Body of pancreas (tissue), 4 donors: ENCODE results near the gene EPB41L5.

Experiments
- POLR2A ChIP-seq, 3 donors: fragments of 450-650 bp; IDR thresholded peaks; one replicate each; pipeline ENCODE4 v1.6.1; 2016; ENCODE audit warnings: antibody characterized with exemption in 3 of 3, mild to moderate bottlenecking in 2 of 3
- TF ChIP-seq, protein P1 (sequence below), 7 experiments: fragments of 450-650 bp in 4 of 7; fragments of 200-600 bp in 3 of 7; sonication (generic) in 3 of 7; IDR thresholded peaks; one replicate each; pipeline ENCODE4 v1.5.1; 2016 to 2019; ENCODE audit warnings: antibody characterized with exemption in 7 of 7

DNA sequence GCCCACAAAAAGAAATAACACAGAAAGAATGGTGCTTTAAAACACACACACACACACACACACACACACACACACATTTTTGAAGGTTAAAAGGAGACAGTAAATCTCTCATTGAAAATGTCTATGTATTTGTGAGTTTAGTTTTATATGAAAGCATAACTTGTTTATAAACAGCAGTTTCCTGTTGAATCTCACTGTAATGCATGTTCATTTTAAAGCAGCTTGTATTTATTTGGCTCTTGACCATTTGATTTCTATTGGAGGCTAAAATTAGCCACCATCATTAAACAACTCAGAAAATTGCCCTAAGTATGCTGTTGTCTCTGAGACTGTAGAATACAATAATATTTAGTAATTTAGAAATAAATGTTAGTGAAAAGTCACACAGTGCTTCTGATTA lies 115.3 kb downstream of the EPB41L5 start:
- TF ChIP-seq, protein P1, sequence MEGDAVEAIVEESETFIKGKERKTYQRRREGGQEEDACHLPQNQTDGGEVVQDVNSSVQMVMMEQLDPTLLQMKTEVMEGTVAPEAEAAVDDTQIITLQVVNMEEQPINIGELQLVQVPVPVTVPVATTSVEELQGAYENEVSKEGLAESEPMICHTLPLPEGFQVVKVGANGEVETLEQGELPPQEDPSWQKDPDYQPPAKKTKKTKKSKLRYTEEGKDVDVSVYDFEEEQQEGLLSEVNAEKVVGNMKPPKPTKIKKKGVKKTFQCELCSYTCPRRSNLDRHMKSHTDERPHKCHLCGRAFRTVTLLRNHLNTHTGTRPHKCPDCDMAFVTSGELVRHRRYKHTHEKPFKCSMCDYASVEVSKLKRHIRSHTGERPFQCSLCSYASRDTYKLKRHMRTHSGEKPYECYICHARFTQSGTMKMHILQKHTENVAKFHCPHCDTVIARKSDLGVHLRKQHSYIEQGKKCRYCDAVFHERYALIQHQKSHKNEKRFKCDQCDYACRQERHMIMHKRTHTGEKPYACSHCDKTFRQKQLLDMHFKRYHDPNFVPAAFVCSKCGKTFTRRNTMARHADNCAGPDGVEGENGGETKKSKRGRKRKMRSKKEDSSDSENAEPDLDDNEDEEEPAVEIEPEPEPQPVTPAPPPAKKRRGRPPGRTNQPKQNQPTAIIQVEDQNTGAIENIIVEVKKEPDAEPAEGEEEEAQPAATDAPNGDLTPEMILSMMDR (IDR thresholded peaks at IDR 0.05): no peak
- TF ChIP-seq POLR2A (IDR thresholded peaks at IDR 0.05): no peak
